WI38 (cell line): ENCODE measurements around the gene TSR3.

ENCODE experiments used
- H3K4me3 ChIP-seq: 2 replicates; pipeline ENCODE4 v1.5.1; 2011; ENCODE audit warnings: low read depth, mild to moderate bottlenecking, control low read depth, low read length
- TF ChIP-seq, protein P1 (sequence below): IDR thresholded peaks from 2 replicates; pipeline ENCODE4 v1.5.1; 2012; ENCODE audit warnings: low read depth, mild to moderate bottlenecking, control low read depth, low read length

TSR3 gene

DNA sequence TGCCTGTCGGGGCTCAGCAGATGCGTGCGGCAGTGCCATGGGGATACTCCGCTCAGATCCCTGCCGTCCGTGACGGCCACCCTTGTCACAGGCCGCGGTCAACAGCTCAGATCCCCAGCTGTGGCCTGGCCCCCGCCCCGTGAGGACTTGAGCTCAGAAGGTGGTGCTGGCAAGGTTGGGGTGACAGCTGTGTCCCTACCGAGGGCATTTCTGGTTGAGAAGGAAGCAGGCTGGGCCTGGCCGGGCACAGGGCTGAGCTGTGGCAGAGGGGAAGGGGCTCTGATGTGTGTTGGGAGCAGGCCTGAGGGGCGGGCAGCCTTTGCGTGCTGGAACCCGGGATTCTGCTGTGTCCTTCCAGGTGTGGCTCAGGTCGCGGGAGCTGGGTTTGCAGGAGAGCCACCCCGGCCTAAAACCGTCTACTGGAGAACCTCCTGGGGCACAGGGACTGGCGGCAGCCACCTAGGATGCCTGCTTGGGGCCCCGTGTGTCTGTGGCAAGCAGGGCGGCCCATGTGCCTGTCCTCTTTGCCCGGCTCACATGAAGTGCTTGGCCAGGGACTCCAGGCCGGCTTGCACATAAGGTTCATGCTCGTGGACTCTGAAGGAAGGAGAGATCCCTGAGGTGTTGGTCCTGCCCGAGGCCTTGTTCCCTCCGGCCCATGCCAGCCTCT, 37.1 kb downstream of the TSR3 start:
- TF ChIP-seq, protein P1, sequence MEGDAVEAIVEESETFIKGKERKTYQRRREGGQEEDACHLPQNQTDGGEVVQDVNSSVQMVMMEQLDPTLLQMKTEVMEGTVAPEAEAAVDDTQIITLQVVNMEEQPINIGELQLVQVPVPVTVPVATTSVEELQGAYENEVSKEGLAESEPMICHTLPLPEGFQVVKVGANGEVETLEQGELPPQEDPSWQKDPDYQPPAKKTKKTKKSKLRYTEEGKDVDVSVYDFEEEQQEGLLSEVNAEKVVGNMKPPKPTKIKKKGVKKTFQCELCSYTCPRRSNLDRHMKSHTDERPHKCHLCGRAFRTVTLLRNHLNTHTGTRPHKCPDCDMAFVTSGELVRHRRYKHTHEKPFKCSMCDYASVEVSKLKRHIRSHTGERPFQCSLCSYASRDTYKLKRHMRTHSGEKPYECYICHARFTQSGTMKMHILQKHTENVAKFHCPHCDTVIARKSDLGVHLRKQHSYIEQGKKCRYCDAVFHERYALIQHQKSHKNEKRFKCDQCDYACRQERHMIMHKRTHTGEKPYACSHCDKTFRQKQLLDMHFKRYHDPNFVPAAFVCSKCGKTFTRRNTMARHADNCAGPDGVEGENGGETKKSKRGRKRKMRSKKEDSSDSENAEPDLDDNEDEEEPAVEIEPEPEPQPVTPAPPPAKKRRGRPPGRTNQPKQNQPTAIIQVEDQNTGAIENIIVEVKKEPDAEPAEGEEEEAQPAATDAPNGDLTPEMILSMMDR: no peak
- no peak overlapping the region for H3K4me3 ChIP-seq

DNA sequence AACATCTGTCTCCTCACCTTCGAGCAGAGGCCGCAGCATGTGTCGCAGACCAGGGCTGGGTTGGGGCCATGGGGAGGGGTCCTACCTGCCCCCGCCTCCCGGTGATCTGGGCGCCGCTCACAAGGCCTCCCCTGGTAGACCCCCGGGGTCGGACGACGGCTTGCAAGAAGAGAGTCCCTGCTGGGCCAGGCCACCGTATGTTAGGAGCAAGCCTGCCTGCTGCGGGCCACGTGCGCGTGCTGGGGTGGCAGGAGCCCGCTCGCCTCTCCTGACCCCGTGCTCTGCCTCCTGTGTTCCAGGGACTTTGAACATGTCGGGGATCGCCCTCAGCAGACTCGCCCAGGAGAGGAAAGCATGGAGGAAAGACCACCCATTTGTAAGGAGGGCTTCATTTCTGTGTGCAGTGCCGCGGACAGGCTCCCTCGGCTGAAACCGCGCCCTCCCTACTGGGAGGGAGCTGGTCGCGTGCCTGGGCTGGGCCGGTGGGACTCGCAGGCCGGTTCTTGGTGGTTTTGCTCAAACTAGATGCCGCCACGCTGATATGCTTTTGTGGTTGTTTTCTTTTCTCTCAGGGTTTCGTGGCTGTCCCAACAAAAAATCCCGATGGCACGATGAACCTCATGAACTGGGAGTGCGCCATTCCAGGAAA, 37.8 kb downstream of the TSR3 start:
- no peak overlapping the region for H3K4me3 ChIP-seq
- TF ChIP-seq, protein P1: no peak

DNA sequence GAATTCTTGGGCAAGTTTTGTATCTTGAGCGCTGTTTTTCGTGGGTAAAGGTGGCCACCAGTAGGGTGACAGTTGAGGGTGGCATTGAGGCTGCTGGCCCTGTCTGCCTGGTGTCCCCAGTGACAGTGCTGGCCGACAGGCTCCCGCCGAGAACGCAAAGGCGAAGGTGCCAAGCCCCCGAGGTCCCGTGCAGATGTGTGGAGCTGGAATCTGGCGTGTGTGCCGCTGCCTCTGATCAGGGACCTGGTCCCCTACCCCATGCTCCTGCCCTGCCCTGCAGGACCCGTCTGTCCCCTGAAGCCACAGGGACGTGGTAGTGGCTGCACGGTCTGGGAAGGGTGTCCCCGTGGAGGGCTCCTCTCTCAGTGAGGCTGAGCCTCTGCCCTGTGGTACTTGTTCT, 38.8 kb downstream of the TSR3 start:
- H3K4me3 ChIP-seq: no peak overlapping the region
- TF ChIP-seq, protein P1: no peak

DNA sequence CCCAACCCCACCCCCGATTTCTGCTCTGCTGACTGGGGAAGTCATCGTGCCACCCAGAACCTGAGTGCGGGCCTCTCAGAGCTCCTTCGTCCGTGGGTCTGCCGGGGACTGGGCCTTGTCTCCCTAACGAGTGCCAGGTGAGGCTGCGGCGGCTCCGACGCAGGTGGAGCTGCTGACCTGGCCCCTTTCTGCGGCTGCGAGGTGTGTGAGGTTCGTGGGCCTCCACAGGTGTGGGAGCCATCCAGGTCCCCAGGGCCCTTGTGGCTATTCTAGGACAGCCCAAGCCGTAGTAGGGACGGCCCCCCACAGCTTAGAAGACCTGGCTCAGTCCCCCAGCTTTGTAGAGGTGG, 39.2 kb downstream of the TSR3 start:
- H3K4me3 ChIP-seq: no peak overlapping the region
- TF ChIP-seq, protein P1: no peak

DNA sequence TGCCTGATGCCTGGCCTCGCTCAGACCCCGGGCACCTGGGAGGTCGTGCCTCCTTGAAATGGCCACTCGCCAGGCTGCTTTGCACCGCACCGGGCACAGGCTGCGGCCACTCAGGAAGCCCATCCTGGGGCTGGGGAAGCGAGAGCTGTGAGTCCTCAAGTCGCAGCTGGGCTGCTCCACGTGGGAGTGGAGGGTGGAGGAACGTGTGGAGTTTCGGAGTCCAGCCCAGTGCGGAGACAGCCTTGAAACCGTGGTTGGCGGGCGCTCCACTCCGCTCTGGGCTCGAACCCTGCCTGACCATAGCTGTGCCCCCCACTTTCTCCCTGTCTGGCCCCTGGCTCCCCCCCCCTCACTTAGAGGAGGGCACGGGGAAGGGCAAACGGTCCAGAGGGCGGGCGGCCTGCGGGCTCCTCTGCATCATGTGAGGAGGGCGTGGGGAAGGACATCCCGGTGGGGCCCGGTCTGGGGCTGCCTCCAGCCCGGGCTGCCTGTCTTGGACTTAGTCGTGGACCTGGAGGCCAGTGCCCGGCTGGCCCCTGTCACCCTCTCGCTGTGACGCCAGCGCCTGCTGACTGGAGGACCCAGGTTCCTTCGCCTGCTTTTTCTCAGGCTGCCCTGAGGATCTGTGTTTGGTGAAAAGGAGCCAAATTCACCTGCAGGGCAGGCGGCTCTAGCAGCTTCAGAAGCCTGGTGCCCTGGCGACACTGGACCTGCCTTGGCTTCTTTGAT, 39.8 kb downstream of the TSR3 start:
- TF ChIP-seq, protein P1: no peak
- H3K4me3 ChIP-seq: peak overlapping the region; percentile 80

DNA sequence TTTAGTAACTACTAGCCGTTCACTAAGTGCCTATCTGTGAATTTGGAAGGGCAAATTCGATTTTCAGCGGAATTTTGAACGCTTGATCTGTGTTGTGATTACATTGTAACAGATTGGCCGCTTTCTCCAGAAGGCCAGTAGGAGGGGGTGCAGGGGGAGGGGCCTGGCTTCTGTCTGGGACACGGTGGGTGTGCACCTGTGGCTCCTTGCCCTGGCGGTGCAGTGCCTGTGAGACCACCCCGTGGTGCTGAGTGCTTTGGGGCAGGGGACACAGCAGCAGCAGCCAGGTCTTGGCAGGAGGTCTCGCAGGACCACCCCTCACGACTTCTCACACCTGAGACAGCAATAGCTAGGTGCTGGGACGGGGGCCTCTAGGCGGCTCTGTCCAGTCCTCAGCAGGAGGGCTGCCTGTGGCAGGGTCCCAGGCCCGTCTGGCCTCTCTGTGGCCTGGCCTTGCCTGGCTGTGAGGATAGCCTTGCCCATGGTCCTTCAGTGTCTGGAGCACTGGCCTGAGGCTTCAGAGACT, 40.4 kb downstream of the TSR3 start:
- TF ChIP-seq, protein P1: no peak
- peak overlapping the region; percentile 80 for H3K4me3 ChIP-seq

DNA sequence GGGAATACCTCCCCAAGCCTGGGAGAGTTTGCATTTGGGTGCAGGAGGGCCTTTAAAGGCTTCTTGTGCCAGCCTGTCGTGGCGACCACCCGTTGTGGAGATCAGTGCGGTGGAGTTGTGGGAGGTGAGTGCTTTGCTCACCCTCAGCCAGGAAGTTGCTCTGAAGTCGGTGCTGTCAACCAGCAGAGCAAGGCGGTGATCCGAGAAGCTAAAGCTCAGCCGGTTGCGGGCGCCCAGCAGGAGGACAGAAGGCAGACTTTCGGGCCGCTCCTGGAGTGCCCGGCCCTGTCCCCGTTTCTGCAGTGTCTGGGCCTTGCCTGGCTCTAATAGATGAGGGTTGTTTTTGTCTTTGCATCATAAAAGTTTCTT, 40.9 kb downstream of the TSR3 start:
- TF ChIP-seq, protein P1: no peak
- peak overlapping the region; percentile 80 for H3K4me3 ChIP-seq
